GM21390 (cell line): ENCODE results near the gene PRKN.

Source experiments
- ATAC-seq: cut with Tn5 transposase; IDR thresholded peaks from one replicate; pipeline ENCODE4 v1.9.1; 2021; ENCODE audit not compliant: unreplicated experiment

PRKN gene

DNA sequence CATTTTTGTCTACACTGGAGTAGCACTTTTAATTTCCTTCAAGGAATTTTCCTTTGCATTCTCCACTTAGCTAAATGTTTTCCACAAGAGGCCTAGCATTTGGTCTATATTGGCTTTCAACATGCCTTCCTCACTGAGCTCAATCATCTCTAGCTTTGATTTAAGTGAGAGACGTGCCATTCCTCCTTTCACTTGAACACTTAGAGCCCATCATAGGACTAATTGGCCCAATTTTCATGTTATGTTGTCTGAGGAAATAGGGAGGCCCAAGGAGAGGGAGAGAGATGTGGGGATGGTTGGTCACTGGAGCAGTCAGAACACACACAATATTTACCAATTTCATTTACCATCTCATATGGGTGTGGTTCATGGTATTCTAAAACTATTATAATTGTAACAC lies 645.0 kb downstream of the PRKN start:
- ATAC-seq = no peak

DNA sequence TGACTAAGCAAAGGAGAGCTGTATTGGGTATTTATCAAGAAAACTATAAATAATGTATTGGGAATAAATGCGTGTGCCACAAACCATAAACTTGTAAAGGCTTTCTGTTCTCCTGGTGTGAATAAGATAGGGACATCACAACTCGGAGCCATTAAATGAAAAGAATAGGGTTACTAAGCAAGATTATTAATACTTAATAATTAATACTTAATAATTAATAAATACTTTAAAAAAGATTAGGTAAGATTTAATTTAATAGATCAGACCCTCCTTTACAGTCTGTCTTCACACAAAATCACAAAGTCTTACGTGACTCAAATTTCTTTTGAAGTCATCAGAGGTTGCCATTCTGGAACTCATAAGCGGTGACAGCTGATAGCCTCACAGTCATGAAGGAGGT lies 648.9 kb downstream of the PRKN start:
- no peak for ATAC-seq

DNA sequence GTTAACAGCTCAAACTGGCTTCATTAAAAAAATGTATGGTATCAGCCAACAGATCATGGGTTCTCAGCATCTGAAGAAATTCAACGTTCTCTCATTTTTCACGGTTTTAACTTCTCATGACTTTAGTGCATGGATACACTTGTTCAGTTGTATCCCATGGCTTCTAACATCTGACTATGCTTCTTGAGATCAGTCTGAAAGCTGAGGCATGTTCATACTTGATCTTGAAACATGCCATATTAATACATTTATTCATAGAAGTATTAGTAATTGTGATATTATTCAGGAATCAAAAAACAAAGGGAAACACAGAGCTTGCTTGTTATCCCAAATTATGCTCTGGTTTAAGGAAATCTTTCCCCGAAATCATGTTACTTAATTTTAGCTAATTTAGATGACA lies 649.4 kb downstream of the PRKN start:
- ATAC-seq = no peak

DNA sequence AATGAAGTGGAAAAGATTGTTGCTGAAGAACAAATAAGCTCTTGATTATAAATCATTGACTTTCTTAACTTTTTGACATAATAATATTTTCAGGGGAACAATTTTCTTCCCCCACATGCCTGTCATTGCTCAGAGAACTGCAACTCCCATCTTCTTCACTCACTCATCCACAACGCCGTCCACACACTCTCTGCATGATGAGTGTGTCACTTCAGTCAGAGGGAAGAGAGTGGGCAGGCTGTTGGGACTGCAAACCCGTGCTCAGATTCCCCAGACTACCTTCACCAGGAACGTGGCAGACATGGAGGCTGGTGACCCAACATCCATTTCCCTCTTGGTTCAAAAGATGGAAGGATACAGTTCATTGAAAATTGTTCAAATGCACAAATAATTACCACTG lies 650.8 kb downstream of the PRKN start:
- no peak for ATAC-seq

DNA sequence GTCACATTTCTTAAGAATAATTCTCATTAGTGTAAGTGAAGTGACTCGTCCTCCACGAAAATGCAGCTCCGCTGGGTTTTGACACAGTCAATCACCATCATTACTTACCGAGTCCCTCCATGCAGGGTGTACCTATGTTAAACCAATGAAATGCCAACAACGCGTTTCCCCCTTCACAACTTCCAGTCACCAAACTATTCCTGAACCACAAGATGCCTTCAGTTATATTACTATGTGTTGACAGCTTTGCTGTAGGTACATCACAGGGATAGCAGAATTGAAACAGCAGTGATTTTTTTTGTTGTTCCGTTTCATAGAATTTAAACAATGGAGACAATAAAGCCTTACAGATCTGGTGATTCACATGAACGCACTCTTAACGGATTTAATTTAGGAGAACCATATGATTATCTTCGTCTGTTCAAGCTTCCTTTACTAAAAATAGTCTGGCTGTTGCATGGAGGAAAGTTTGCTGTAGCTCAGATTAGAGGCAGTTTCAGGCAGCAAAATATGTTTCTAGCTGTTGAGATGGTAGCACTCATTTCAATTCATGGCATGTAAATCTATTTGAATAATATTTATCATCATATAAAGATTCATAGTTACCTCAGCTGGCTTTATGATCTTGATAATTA lies 652.8 kb downstream of the PRKN start:
- no peak for ATAC-seq

DNA sequence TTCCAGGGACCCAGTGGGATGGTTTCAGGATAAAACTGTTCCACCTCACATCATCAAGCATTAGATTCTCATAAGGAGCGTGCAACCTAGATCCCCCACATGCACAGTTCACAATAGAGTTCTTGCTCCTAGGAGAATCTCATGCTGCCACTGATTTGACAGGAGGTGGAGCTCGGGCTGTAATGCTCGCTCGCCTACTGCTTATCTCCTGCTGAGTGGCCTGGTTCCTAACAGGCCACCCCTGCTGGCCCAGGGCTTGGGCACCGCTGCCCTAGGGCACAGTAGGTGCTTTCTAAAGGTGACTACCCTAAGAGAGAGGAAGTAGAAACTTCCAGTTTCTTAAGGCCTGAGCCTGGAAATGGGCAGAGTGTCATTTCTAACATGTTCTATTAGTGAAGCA lies 656.9 kb downstream of the PRKN start:
- ATAC-seq = no peak

DNA sequence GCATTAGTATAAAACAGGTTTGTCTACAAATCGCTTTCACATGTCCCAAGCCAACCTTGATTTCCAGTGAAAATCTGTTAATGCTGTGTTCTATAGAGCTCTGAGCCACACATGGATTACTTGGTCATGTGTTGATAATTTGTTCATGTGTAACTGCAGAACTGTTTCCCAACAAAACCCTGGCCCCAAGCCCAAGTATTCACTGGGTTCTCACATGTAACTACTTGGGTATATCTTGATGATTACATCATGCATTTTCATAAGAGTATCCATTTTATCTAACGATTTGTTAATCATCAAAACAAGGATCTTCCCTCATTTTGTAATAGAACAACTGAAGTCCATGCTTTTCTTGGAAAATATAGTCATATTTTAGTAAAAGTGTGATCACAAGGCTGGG lies 657.6 kb downstream of the PRKN start:
- no peak for ATAC-seq

DNA sequence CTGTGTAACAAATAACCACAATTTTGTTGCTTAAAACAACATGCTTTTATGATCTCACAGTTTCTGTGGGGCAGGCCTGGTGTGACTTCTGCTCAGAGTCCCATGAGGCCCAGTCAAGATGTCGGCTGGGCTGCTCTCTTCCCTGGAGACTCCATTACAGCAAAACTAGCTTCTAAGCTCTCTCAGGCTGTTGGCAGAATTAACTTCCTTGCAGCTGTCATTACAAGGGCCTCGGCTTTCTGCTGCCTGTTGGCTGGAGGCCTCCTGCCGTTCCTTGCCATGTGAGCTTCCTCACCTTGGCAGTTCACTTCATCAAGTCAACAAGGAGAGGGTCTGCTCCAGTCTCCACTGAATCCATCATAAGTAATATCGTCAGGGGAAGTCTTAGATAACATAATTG lies 659.2 kb downstream of the PRKN start:
- ATAC-seq = no peak

DNA sequence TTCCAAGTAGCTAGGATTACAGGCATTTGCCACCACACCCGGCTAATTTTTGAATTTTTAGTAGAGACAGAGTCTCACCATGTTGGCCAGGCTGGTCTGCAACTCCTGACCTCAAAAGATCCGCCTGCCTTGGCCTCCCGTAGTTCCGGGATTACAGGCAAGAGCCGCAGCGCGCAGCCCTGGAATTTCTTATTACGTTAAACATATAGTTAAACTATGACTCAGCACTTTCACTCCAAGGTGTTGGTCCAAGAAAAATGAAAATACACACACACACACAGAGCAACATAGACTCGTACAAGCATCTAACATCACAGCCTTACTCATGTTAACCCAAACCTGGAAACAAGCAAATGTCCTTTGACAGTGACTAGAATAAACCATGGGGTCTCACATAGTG lies 663.9 kb downstream of the PRKN start:
- ATAC-seq = no peak

DNA sequence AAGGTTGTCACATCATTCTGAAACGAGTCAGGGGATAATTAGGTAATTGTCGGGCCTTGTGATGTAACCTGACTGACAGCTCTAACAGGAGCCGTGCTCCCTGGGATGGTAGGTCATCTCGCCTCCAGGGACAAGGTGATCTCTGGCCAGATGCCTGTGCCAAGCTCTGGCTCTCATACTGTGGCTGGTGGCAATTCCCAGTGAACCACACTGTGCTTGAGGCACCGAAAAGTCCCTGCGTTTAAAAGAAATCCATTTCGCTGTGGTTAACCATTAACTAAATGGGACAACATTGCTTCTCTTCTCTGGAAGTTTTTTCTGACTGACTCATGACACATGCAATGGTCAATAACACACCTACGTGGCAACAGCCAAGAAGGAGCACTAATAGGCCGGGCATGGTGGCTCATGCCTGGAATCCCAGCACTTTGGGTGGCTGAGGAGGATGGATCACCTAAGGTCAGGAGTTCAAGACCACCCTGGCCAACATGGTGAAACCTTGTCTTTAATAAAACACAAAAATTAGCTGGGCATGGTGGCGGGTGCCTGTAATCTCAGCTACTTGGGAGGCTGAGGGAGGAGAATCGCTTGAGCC lies 669.2 kb downstream of the PRKN start:
- no peak for ATAC-seq

DNA sequence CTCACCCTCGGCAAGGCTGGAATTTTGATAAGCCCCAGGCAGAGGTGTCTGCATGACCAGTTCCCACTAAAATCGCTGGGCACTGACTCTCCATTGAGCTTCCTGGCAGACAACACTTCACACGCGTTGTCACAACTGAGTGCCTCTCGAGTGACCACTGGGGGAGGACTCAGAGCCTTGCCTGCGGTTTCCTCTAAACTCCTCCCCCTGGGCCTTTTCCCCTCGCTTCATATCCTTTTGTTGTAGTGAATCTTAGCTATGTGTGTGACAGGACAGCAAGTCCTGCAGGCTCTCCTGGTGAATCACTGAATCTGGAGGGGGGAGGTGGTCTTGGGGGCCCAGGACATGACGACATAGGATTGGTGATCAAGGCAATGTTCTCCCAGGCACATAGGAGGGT lies 670.8 kb downstream of the PRKN start:
- ATAC-seq = no peak

DNA sequence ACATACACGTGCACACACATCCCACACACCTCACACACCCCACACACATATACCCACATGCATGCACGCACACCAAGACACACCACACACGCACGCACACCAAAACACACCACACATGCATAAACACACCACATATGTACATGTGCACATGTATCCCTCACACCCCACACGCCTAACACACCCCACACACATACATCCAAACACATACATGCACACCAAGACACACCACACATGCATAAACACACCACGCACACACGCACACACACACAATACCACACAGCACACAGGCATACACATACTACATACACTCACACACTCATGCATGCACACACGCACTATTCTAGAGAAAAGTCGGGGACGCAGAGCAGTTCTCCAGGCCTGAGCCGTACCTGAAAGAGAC lies 671.5 kb downstream of the PRKN start:
- no peak for ATAC-seq

DNA sequence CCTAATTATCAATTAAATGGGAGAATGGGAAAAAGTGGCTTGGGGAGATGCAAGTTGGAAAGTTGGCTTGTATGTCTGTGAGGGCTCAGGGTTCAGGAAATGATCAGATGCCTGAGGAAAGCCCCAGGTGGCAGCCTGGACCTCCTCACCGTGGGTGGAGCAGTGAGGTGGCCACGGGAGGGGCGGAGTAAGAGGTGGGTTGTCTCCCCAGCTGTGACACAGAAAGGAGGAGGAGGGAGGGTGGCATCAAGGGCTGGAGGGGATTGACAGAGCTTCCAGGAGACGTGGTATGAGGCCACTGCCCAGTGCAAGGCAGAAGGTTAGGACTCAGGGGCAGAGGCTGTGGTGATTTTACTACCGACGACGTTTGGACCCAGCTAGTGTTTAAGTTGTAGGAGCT lies 672.2 kb downstream of the PRKN start:
- ATAC-seq = no peak

DNA sequence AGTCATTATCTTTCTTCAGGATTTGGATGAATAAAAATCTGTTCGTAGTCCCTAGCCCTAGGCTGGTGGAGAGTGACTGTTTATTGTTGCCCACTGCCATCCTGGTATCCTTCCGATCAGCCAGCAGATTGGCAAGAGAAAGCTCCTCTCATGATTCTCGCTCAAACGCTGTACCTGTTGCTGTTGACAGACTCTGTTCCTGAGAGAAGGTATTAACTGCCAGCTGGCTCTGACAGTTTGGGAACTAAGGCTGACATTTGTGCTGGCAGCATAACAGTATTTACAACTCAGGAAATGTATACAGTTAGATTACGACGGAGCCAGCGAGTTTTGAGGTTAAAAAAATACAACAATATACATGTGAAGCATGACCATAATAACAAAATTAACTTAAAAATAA lies 674.5 kb downstream of the PRKN start:
- no peak for ATAC-seq

DNA sequence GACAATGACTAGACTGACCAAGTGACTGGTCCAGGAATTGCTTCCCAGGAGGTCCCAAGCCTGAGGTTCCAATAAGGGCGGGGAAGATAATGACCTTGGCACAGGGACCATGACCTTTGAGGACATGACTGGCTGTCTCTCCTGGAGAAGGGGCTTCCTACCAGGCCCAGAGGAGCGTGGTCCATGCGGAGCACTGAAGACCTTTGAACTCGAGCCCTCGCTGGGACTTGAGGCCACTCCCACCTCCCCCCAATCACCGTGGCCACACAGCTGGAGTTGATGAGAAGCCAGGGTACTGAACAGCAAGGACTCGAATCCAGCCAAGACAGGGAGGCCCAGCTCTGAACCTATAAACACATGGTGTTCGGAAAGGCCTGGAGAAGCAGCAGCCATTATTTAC lies 677.0 kb downstream of the PRKN start:
- no peak for ATAC-seq

DNA sequence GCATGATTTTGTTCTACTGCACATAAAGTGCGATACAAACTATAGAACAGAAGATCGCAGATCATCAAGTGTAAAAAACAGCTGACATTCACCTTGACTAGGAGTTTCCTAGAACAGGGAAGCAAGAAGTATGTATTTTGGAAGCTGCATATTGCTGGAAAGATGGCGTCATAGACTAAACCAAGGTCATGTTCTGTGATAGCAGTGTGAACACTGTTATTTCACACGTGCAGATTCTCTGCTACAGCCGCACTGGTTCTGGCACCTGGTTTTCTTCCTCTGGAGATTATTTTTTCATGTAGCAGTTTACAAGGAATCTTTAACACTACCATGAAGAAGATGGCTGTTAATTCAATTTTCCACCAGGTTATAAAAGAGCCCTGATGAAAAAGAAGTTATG lies 681.2 kb downstream of the PRKN start:
- no peak for ATAC-seq

DNA sequence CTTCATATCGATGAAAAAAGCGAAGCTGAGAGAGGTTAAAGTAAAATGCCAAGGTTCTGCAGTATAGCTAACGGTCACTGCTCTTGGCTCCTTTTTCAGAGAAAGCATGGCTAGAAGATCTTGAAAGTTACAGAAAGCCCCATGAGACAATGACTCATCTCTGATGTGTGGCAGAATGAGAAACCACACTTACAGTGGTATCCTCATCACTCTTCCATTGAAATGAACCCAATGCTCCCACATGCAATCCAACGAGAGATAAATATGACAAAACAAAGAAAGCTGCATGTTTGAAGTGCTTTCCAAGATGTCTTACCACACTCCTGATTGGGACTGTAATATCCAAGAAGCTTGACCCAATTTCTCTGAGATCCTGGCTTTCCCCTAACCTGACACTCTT lies 694.9 kb downstream of the PRKN start:
- ATAC-seq = no peak

DNA sequence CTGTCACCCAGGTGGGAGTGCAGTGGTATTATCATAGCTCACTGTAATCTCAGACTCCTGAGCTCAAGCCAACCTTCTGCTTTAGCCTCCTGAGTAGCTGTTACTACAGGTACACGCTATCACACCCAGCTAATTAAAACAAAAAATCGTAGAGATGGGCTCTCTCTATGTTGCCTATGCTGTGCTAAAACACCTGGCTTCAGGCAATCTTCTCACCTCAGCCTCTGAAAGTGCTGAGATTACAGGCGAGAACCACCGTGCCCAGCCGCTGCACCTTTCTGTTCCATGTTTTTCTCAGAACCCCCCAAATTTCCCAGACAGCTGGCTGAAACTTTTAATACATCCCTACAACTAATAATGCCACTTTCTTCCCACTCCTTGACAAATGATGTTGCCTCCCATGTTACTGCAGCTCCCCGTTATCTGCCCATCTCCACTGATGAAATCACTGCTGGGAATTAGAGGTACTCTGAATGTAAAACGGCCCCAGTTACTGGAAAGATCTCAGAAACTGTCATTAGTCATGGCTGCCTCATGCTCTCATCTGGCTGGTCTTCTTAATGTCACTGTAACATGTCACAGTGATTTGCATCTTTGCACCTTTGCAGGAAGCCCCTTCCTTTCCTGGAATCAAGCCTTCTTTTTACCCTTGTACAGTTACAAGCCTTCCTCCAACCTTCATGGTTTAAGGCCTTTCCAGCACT lies 697.5 kb downstream of the PRKN start:
- no peak for ATAC-seq

DNA sequence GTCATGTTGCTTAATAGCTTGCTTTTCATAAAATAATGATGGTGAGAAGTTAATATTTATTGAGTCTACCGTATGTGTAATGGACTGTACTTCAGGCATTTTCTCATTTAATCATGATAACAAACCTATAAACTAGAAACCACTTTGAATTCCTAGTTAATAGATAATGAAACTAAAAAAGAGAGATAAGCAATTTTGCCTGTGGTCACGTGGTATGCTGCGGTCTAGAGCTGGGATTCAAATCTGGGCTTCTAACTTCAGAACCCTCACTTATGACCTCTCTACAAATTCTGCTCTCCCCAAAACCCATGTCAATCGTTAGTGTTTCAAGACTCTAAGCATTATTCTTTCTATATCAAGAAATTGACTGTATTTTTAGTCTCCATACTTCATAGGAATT lies 700.7 kb downstream of the PRKN start:
- no peak for ATAC-seq

DNA sequence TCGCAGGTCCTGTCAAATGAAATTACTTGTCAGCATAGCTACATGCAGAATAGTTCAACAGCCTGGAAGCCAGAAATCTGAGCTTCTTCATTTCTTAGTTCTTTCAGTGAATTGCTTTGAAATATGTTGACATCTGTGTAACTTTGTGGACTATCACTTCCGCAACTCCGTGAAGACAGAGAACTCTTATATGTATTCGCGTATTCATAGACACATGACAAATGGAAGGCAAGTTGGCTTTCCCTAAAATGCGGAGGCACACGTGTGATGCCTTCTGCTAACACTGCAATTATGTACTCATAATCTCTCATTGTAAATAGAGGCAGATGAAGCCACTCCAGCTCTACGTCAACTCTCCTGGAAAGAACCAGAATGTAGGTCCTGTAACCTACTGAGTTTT lies 701.5 kb downstream of the PRKN start:
- ATAC-seq = no peak

DNA sequence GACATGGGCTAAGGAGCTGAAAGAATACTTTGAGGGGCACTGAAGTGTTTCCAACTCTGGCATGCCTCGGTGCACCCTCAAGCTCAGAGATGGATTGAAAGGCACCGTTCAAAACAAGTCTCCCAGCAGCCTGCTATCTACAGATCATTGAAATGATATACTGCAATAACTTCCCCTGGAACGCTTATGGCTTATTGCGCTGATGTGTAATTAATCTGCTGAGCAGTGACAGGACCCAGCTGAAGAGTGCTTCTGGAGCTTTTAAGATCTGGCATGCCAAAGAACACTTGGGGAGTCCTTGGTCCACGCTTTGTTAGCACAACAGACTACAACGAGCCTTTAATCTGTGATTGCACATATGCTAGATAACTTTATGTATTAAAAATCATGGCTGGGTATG lies 708.2 kb downstream of the PRKN start:
- no peak for ATAC-seq

DNA sequence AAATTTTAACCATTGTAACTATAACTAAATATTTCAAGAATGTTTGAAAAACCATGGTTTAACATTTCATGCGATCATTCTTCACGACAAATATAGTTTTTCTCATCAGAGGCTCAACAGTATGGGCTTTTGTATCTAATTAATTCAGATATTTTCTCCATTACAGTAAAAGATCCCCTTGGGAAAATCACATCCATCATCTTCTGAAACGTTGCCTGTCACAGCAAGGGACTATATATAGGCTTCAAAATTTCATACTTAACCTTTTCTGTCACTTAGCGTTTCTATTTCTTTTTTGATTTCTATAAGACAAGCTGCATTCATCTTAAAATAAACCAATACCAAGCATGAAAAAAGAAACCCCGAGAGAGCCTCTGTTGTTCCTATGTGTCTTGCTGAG lies 710.0 kb downstream of the PRKN start:
- no peak for ATAC-seq
